Neural progenitor cell (in vitro differentiated cells): ENCODE measurements around the gene WDR75. TPM values are rescaled to one million over a fixed set of nuclear protein-coding genes. Genes with fewer than 3 reads are reported as not detected.
A peak's percentile ranks its signal among the peaks of the same experiment; 100 is the strongest.

Experiments
- DNase-seq: peaks from one replicate; pipeline ENCODE4 v3.0.0-alpha.2; 2016; ENCODE audit warnings: low spot score
- H2AFZ ChIP-seq: fragments of 200-600 bp; sonication (generic); replicated peaks from 2 replicates; pipeline ENCODE4 v1.6.1; 2016; ENCODE audit warnings: antibody characterized with exemption
- H3F3A ChIP-seq: fragments of 200-600 bp; sonication (generic); 2 replicates; pipeline ENCODE4 v1.6.1; 2016; ENCODE audit warnings: antibody characterized with exemption, low read depth
- H3K27ac ChIP-seq: fragments of 200-600 bp; sonication (generic); 2 replicates; pipeline ENCODE4 v1.5.1; 2016; ENCODE audit warnings: mild to moderate bottlenecking
- H3K27me3 ChIP-seq: fragments of 200-600 bp; sonication (generic); 2 replicates; pipeline ENCODE4 v1.6.1; 2016; ENCODE audit warnings: mild to moderate bottlenecking, moderate library complexity
- H3K36me3 ChIP-seq: fragments of 200-600 bp; sonication (generic); 2 replicates; pipeline ENCODE4 v1.5.1; 2016
- H3K4me1 ChIP-seq: fragments of 200-600 bp; sonication (generic); 2 replicates; pipeline ENCODE4 v1.6.1; 2016; ENCODE audit warnings: mixed run types
- H3K4me2 ChIP-seq: fragments of 200-600 bp; sonication (generic); 2 replicates; pipeline ENCODE4 v1.6.1; 2016
- H3K4me3 ChIP-seq: fragments of 200-600 bp; sonication (generic); 2 replicates; pipeline ENCODE4 v1.5.1; 2016
- H3K79me2 ChIP-seq: fragments of 200-600 bp; sonication (generic); 2 replicates; pipeline ENCODE4 v1.6.1; 2016; ENCODE audit warnings: low read depth
- H3K9ac ChIP-seq: fragments of 200-600 bp; sonication (generic); 2 replicates; pipeline ENCODE4 v1.6.1; 2016
- H3K9me3 ChIP-seq: fragments of 200-600 bp; sonication (generic); 2 replicates; pipeline ENCODE4 v1.5.1; 2016; ENCODE audit warnings: low read depth
- H4K20me1 ChIP-seq: fragments of 200-600 bp; sonication (generic); 2 replicates; pipeline ENCODE4 v1.6.1; 2016; ENCODE audit warnings: low read depth
- H3K27ac Mint-ChIP-seq: 3 replicates; pipeline ENCODE4 v1.8.0; 2021; ENCODE audit warnings: mixed read lengths
- H3K27me3 Mint-ChIP-seq: 2 replicates; pipeline ENCODE4 v1.8.0; 2022; ENCODE audit warnings: low read depth, mild to moderate bottlenecking, inconsistent platforms, moderate library complexity, mixed read lengths; ENCODE audit not compliant: insufficient read depth
- H3K36me3 Mint-ChIP-seq: 3 replicates; pipeline ENCODE4 v1.8.0; 2021; ENCODE audit warnings: mixed read lengths
- H3K4me1 Mint-ChIP-seq: 3 replicates; pipeline ENCODE4 v1.8.0; 2021; ENCODE audit warnings: mixed read lengths
- H3K4me3 Mint-ChIP-seq: 3 replicates; pipeline ENCODE4 v1.8.0; 2021; ENCODE audit warnings: mild to moderate bottlenecking, moderate library complexity, mixed read lengths
- H3K9me3 Mint-ChIP-seq: 3 replicates; pipeline ENCODE4 v1.8.0; 2020; ENCODE audit warnings: mixed read lengths
- CTCF ChIP-seq: fragments of 200-600 bp; sonication (generic); IDR thresholded peaks from 2 replicates; pipeline ENCODE4 v1.5.1; 2017; ENCODE audit warnings: antibody characterized with exemption, mild to moderate bottlenecking
- EZH2 ChIP-seq: fragments of 200-600 bp; sonication (generic); IDR thresholded peaks from 2 replicates; pipeline ENCODE4 v1.6.1; 2017; ENCODE audit warnings: antibody characterized with exemption, mild to moderate bottlenecking, moderate library complexity
- EZH2phosphoT487 ChIP-seq: fragments of 200-600 bp; sonication (generic); IDR thresholded peaks from 2 replicates; pipeline ENCODE4 v1.6.1; 2017; ENCODE audit warnings: antibody characterized with exemption
- total RNA-seq: library from RNA; depleted of rRNA; stranded (reverse); fragments of >200 nt; gene quantifications from 2 replicates; pipeline ENCODE4 v1.2.3, GENCODE V29; 2015; ENCODE audit warnings: low replicate concordance

Gene WDR75
- total RNA-seq, 1 donor from 2014 or later: 121 TPM

- Histone ChIP-seq H3K4me1 (no peaks in the 10 kb centered on the region), H3K79me2 (no peaks in the 10 kb centered on the region), H3K9me3 (no peaks in the 10 kb centered on the region), H3K4me3 (no peak overlapping the region), H3K27ac (no peak overlapping the region), H3K4me2 (no peak overlapping the region), H2AFZ (no peak overlapping the region), H3K36me3 (no peaks in the 10 kb centered on the region), H3K9ac (no peak overlapping the region), H3K27me3 (no peaks in the 10 kb centered on the region), H4K20me1 (no peaks in the 10 kb centered on the region), H3F3A (no peaks in the 10 kb centered on the region)
- H3K36me3 Mint-ChIP-seq: no peaks in the 10 kb centered on the region
- TF ChIP-seq CTCF (no peak), EZH2 (no peak)
- no peak overlapping the region for H3K27ac Mint-ChIP-seq
- H3K27me3 Mint-ChIP-seq: no peaks in the 10 kb centered on the region
- no peak overlapping the region for H3K4me3 Mint-ChIP-seq
- peaks cover 6% of the 10 kb centered on the region for H3K4me1 Mint-ChIP-seq
- no peak for DNase-seq
- no peaks in the 10 kb centered on the region for H3K9me3 Mint-ChIP-seq
Observed at GRCh38 chr2:189517847-189518535, 76.7 kb downstream of the WDR75 start.

- no peak overlapping the region for H3K27ac Mint-ChIP-seq
- no peaks in the 10 kb centered on the region for H3F3A ChIP-seq
- no peaks in the 10 kb centered on the region for H3K36me3 ChIP-seq
- H3K27ac ChIP-seq: no peak overlapping the region
- H4K20me1 ChIP-seq: no peaks in the 10 kb centered on the region
- no peaks in the 10 kb centered on the region for H3K27me3 Mint-ChIP-seq
- no peaks in the 10 kb centered on the region for H3K9me3 ChIP-seq
- no peak overlapping the region for H3K4me3 ChIP-seq
- DNase-seq: peak; percentile 4
- H3K4me2 ChIP-seq: no peak overlapping the region
- no peak overlapping the region for H3K9ac ChIP-seq
- H3K4me3 Mint-ChIP-seq: no peak overlapping the region
- TF ChIP-seq EZH2: no peak
- no peak for TF ChIP-seq EZH2phosphoT487
- no peak for TF ChIP-seq CTCF
- H3K9me3 Mint-ChIP-seq: no peaks in the 10 kb centered on the region
- no peaks in the 10 kb centered on the region for H3K36me3 Mint-ChIP-seq
- no peaks in the 10 kb centered on the region for H3K4me1 ChIP-seq
- peaks cover 6% of the 10 kb centered on the region for H3K4me1 Mint-ChIP-seq
- H2AFZ ChIP-seq: peak overlapping the region; percentile 37
- H3K79me2 ChIP-seq: no peaks in the 10 kb centered on the region
- no peaks in the 10 kb centered on the region for H3K27me3 ChIP-seq
Observed at GRCh38 chr2:189519631-189520387, 78.5 kb downstream of the WDR75 start.

GRCh38 chr2:189521699-189522434 lies 80.6 kb downstream of the WDR75 start:
- Histone ChIP-seq H3F3A (no peaks in the 10 kb centered on the region), H3K36me3 (no peaks in the 10 kb centered on the region), H2AFZ (no peak overlapping the region), H3K9ac (no peak overlapping the region), H3K27ac (no peak overlapping the region), H3K4me2 (no peak overlapping the region), H3K4me3 (no peak overlapping the region), H3K4me1 (no peaks in the 10 kb centered on the region), H4K20me1 (no peaks in the 10 kb centered on the region), H3K79me2 (no peaks in the 10 kb centered on the region), H3K27me3 (no peaks in the 10 kb centered on the region), H3K9me3 (no peaks in the 10 kb centered on the region)
- H3K4me3 Mint-ChIP-seq: no peak overlapping the region
- no peak for TF ChIP-seq CTCF
- TF ChIP-seq EZH2: no peak
- no peak for TF ChIP-seq EZH2phosphoT487
- H3K9me3 Mint-ChIP-seq: no peaks in the 10 kb centered on the region
- H3K27ac Mint-ChIP-seq: no peak overlapping the region
- DNase-seq: no peak
- no peaks in the 10 kb centered on the region for H3K36me3 Mint-ChIP-seq
- H3K4me1 Mint-ChIP-seq: peaks cover 6% of the 10 kb centered on the region
- H3K27me3 Mint-ChIP-seq: no peaks in the 10 kb centered on the region
